Hepatocyte (in vitro differentiated cells): ENCODE results near the gene PAPPA. TPM values are rescaled to one million over a fixed set of nuclear protein-coding genes. Genes with fewer than 3 reads are reported as not detected.

Source experiments
- DNase-seq: peaks from one replicate; pipeline ENCODE4 v3.0.0-alpha.2; 2016; ENCODE audit warnings: low spot score
- H2AFZ ChIP-seq: fragments of 200-600 bp; sonication (generic); 2 replicates; pipeline ENCODE4 v1.6.0; 2016; ENCODE audit warnings: antibody characterized with exemption, mild to moderate bottlenecking
- H3K27ac ChIP-seq: fragments of 200-600 bp; sonication (generic); 2 replicates; pipeline ENCODE4 v1.5.1; 2016; ENCODE audit warnings: mild to moderate bottlenecking
- H3K27me3 ChIP-seq: fragments of 200-600 bp; sonication (generic); 2 replicates; pipeline ENCODE4 v1.6.1; 2016
- H3K36me3 ChIP-seq: fragments of 200-600 bp; sonication (generic); replicated peaks from 2 replicates; pipeline ENCODE4 v1.5.1; 2016; ENCODE audit warnings: low read depth; ENCODE audit not compliant: insufficient read depth
- H3K4me1 ChIP-seq: fragments of 200-600 bp; sonication (generic); 2 replicates; pipeline ENCODE4 v1.5.1; 2016; ENCODE audit warnings: mild to moderate bottlenecking, moderate library complexity; ENCODE audit not compliant: insufficient read depth
- H3K4me2 ChIP-seq: fragments of 200-600 bp; sonication (generic); 2 replicates; pipeline ENCODE4 v1.6.0; 2016
- H3K4me3 ChIP-seq: fragments of 200-600 bp; sonication (generic); 2 replicates; pipeline ENCODE4 v1.5.1; 2016; ENCODE audit warnings: mild to moderate bottlenecking
- H3K79me2 ChIP-seq: fragments of 200-600 bp; sonication (generic); 2 replicates; pipeline ENCODE4 v1.6.0; 2017; ENCODE audit warnings: mild to moderate bottlenecking
- H3K9me2 ChIP-seq: fragments of 200-600 bp; sonication (generic); replicated peaks from 2 replicates; pipeline ENCODE4 v1.6.0; 2017; ENCODE audit warnings: mild to moderate bottlenecking; ENCODE audit not compliant: insufficient read depth
- H3K9me3 ChIP-seq: fragments of 200-600 bp; sonication (generic); 2 replicates; pipeline ENCODE4 v1.5.1; 2016; ENCODE audit warnings: low read depth, mild to moderate bottlenecking
- H4K20me1 ChIP-seq: fragments of 200-600 bp; sonication (generic); 2 replicates; pipeline ENCODE4 v1.6.0; 2016; ENCODE audit warnings: mild to moderate bottlenecking; ENCODE audit not compliant: insufficient read depth, poor library complexity, severe bottlenecking
- CTCF ChIP-seq: fragments of 200-600 bp; sonication (generic); IDR thresholded peaks from 2 replicates; pipeline ENCODE4 v1.5.1; 2016; ENCODE audit warnings: antibody characterized with exemption, mild to moderate bottlenecking; ENCODE audit not compliant: poor library complexity
- EZH2 ChIP-seq: fragments of 200-600 bp; sonication (generic); IDR thresholded peaks from 2 replicates; pipeline ENCODE4 v1.6.1; 2016; ENCODE audit warnings: antibody characterized with exemption, mild to moderate bottlenecking, borderline replicate concordance
- EZH2phosphoT487 ChIP-seq: fragments of 200-600 bp; sonication (generic); IDR thresholded peaks from one replicate; pipeline ENCODE4 v1.6.1; 2018; ENCODE audit warnings: antibody characterized with exemption, mild to moderate bottlenecking, low read depth, moderate library complexity; ENCODE audit not compliant: unreplicated experiment, severe bottlenecking
- WGBS: methylation state at CpG from one replicate; pipeline ENCODE4 v1.1.6; 2016; ENCODE audit warnings: low lambda C conversion rate; ENCODE audit errors: missing lambda C conversion rate; 5-methylcytosine and 5-hydroxymethylcytosine counted together
- polyA plus RNA-seq: library from polyadenylated mRNA; unstranded; fragments of >200 nt; fragmentation: Nextera tagmentation; extraction: Ambion mirVana; gene quantifications from 2 replicates; pipeline ENCODE4 v1.2.1, GENCODE V29; 2016
- total RNA-seq: library from RNA; depleted of rRNA; stranded (reverse); fragments of >200 nt; gene quantifications from 2 replicates; pipeline ENCODE4 v1.2.3, GENCODE V29; 2014

Gene PAPPA
- total and polyA plus RNA-seq, 2 experiments from 2014 or later, result 2.8 to 12.3 TPM

GRCh38 chr9:116394894-116395698 is 241.5 kb downstream of the PAPPA start:
- Histone ChIP-seq H3K4me3 (no peak overlapping the region), H3K9me3 (no peaks in the 10 kb centered on the region), H3K4me2 (no peak overlapping the region), H3K4me1 (no peaks in the 10 kb centered on the region), H2AFZ (no peak overlapping the region), H4K20me1 (no peaks in the 10 kb centered on the region), H3K79me2 (no peaks in the 10 kb centered on the region), H3K9me2 (no peaks in the 10 kb centered on the region), H3K27me3 (no peaks in the 10 kb centered on the region), H3K36me3 (no peaks in the 10 kb centered on the region), H3K27ac (no peak overlapping the region)
- no peak for DNase-seq
- TF ChIP-seq EZH2phosphoT487, result no peak
- TF ChIP-seq EZH2, result no peak
- no peak for TF ChIP-seq CTCF
- WGBS, result 88% methylated on average over 5 of the region's 5 CpGs

GRCh38 chr9:116395699-116396037 is 242.1 kb downstream of the PAPPA start:
- Histone ChIP-seq H2AFZ (no peak overlapping the region), H4K20me1 (no peaks in the 10 kb centered on the region), H3K4me1 (no peaks in the 10 kb centered on the region), H3K27ac (no peak overlapping the region), H3K79me2 (no peaks in the 10 kb centered on the region), H3K9me3 (no peaks in the 10 kb centered on the region), H3K9me2 (no peaks in the 10 kb centered on the region), H3K36me3 (no peaks in the 10 kb centered on the region), H3K4me2 (no peak overlapping the region), H3K27me3 (no peaks in the 10 kb centered on the region), H3K4me3 (no peak overlapping the region)
- 99% methylated on average over 3 of the region's 3 CpGs for WGBS
- TF ChIP-seq CTCF (no peak), EZH2 (no peak)
- DNase-seq, result no peak

GRCh38 chr9:116403171-116403570 is 249.6 kb downstream of the PAPPA start:
- Histone ChIP-seq H3K9me2 (no peaks in the 10 kb centered on the region), H3K4me2 (no peak overlapping the region), H3K4me1 (no peaks in the 10 kb centered on the region), H3K27ac (no peak overlapping the region), H2AFZ (no peak overlapping the region), H3K9me3 (no peaks in the 10 kb centered on the region), H3K27me3 (no peaks in the 10 kb centered on the region), H3K79me2 (no peaks in the 10 kb centered on the region), H3K36me3 (no peaks in the 10 kb centered on the region), H4K20me1 (no peaks in the 10 kb centered on the region), H3K4me3 (no peak overlapping the region)
- TF ChIP-seq CTCF (no peak), EZH2phosphoT487 (no peak), EZH2 (no peak)
- no peak for DNase-seq
